Measurements from ENCODE around the gene TRIM41.

The TRIM41 gene

DNA sequence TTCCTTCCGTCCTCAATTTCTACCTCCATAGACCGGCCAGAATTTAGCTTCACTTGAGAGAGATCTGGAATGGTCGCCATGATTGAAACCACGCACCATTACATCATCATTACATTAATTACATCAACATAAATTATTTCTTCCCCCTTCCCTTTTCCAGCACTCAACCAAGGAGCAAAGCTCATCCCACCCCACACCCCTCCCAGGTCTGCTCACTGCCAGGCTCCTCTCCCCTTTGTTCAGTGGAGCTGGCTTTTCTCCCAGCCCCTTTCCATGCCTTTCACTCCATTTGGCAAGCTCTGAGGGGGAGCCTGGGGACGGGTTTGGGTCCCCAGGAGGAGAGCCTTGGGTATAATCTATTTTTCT, 12.2 kb downstream of the TRIM41 start (continued):
- TF ChIP-seq ZNF175 (tag by site-specific recombination; IDR thresholded peaks at IDR 0.05) (no peak), ZNF10 (tag by site-specific recombination; IDR thresholded peaks at IDR 0.05) (no peak), PRDM1 (tag by site-specific recombination; IDR thresholded peaks at IDR 0.05) (peak; percentile 85), ZNF558 (tag by site-specific recombination; IDR thresholded peaks at IDR 0.05) (no peak), ZNF184 (tag by site-specific recombination; IDR thresholded peaks at IDR 0.05) (0 out of 2 replicates have a peak, but pooled peaks have one; percentile 20), ZNF792 (tag by site-specific recombination; IDR thresholded peaks at IDR 0.05) (no peak), IKZF3 (tag by site-specific recombination; IDR thresholded peaks at IDR 0.05) (peak; percentile 91), PRDM6 (tag by site-specific recombination; IDR thresholded peaks at IDR 0.05) (no peak), WT1 (tag by site-specific recombination; IDR thresholded peaks at IDR 0.05) (peak; percentile 28; the same call in 1 of the 2 replicates), ZFP37 (tag by site-specific recombination; IDR thresholded peaks at IDR 0.05) (peak; percentile 61), ZNF148 (tag by site-specific recombination; IDR thresholded peaks at IDR 0.05; ENCODE audit: borderline replicate concordance) (no peak), ZNF174 (tag by site-specific recombination; IDR thresholded peaks at IDR 0.05) (no peak), ZNF660 (tag by site-specific recombination; IDR thresholded peaks at IDR 0.05) (peak; percentile 49; the same call in 1 of the 2 replicates), ZNF366 (tag by site-specific recombination; conservative IDR thresholded peaks at IDR 0.05) (peak; percentile 67), ZNF530 (tag by site-specific recombination; IDR thresholded peaks at IDR 0.05; ENCODE audit: low read depth) (0 out of 2 replicates have a peak, but pooled peaks have one; percentile 79), KLF10 (tag by site-specific recombination; IDR thresholded peaks at IDR 0.05) (no peak), ZNF416 (tag by site-specific recombination; IDR thresholded peaks at IDR 0.05) (no peak), GLIS1 (tag by site-specific recombination; IDR thresholded peaks at IDR 0.05) (peak; percentile 30; the same call in 1 of the 2 replicates), ZNF138 (tag by site-specific recombination; IDR thresholded peaks at IDR 0.05; ENCODE audit: borderline replicate concordance) (no peak), FEZF1 (tag by site-specific recombination; IDR thresholded peaks at IDR 0.05) (no peak), ZNF121 (tag by site-specific recombination; IDR thresholded peaks at IDR 0.05) (no peak), ZNF114 (tag by site-specific recombination; IDR thresholded peaks at IDR 0.05) (no peak), ZBTB21 (tag by site-specific recombination; IDR thresholded peaks at IDR 0.05) (peak; percentile 65; the same call in 1 of the 2 replicates), ZNF561 (tag by site-specific recombination; IDR thresholded peaks at IDR 0.05; ENCODE audit: borderline replicate concordance) (no peak), PATZ1 (tag by site-specific recombination; IDR thresholded peaks at IDR 0.05) (peak; percentile 63; the same call in 1 of the 2 replicates), ZNF544 (tag by site-specific recombination; IDR thresholded peaks at IDR 0.05) (no peak), ZBTB17 (tag by site-specific recombination; IDR thresholded peaks at IDR 0.05) (peak; percentile 60), ZNF23 (tag by site-specific recombination; IDR thresholded peaks at IDR 0.05; ENCODE audit: borderline replicate concordance) (no peak)
- TF ChIP-seq, protein P1, sequence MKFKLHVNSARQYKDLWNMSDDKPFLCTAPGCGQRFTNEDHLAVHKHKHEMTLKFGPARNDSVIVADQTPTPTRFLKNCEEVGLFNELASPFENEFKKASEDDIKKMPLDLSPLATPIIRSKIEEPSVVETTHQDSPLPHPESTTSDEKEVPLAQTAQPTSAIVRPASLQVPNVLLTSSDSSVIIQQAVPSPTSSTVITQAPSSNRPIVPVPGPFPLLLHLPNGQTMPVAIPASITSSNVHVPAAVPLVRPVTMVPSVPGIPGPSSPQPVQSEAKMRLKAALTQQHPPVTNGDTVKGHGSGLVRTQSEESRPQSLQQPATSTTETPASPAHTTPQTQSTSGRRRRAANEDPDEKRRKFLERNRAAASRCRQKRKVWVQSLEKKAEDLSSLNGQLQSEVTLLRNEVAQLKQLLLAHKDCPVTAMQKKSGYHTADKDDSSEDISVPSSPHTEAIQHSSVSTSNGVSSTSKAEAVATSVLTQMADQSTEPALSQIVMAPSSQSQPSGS (tag by site-specific recombination; IDR thresholded peaks at IDR 0.05; ENCODE audit: low read depth), result peak; percentile 97
- TF ChIP-seq, protein P2, sequence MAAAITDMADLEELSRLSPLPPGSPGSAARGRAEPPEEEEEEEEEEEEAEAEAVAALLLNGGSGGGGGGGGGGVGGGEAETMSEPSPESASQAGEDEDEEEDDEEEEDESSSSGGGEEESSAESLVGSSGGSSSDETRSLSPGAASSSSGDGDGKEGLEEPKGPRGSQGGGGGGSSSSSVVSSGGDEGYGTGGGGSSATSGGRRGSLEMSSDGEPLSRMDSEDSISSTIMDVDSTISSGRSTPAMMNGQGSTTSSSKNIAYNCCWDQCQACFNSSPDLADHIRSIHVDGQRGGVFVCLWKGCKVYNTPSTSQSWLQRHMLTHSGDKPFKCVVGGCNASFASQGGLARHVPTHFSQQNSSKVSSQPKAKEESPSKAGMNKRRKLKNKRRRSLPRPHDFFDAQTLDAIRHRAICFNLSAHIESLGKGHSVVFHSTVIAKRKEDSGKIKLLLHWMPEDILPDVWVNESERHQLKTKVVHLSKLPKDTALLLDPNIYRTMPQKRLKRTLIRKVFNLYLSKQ (tag by site-specific recombination; IDR thresholded peaks at IDR 0.05; ENCODE audit: borderline replicate concordance), result no peak
- TF ChIP-seq, protein P3, sequence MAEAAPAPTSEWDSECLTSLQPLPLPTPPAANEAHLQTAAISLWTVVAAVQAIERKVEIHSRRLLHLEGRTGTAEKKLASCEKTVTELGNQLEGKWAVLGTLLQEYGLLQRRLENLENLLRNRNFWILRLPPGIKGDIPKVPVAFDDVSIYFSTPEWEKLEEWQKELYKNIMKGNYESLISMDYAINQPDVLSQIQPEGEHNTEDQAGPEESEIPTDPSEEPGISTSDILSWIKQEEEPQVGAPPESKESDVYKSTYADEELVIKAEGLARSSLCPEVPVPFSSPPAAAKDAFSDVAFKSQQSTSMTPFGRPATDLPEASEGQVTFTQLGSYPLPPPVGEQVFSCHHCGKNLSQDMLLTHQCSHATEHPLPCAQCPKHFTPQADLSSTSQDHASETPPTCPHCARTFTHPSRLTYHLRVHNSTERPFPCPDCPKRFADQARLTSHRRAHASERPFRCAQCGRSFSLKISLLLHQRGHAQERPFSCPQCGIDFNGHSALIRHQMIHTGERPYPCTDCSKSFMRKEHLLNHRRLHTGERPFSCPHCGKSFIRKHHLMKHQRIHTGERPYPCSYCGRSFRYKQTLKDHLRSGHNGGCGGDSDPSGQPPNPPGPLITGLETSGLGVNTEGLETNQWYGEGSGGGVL (tag by site-specific recombination; IDR thresholded peaks at IDR 0.05), result peak; percentile 90
